NT2/D1 (cell line): Measurements from ENCODE around the gene RSBN1L.

Experiments
- SUZ12 ChIP-seq: IDR thresholded peaks from 2 replicates; pipeline ENCODE4 v1.6.1; 2011; ENCODE audit not compliant: insufficient read length, insufficient read depth; ENCODE audit errors: extremely low read depth
- ZNF274 ChIP-seq: IDR thresholded peaks from 2 replicates; pipeline ENCODE4 v1.6.1; 2011; ENCODE audit warnings: mild to moderate bottlenecking, low read depth, low read length

DNA sequence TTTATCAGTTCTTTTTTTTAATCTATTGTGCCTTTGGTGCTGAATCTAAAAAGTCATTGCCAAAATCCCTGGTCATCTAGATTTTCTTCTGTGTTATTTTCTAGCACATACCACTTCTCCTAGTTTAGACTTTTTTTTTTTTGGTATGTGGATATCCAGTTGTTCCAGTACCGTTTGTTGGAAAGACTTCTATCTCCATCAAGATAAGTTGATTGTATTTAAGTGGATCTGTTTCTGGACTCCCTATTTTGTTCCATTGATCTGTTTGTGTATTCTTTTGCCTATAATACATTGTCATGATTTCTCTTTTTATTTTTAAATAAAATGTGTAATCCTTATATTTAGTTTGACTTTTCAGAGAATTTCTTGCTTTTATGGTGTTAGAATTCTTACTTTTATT, 35.5 kb downstream of the RSBN1L start:
- no peak for TF ChIP-seq SUZ12
- no peak for TF ChIP-seq ZNF274
